DND-41 (cell line): ENCODE results near the gene CMPK1.

Source experiments
- ATAC-seq: fragments of 200-7000 bp; cut with Tn5 transposase; 3 replicates; pipeline ENCODE4 v1.9.1; 2021; ENCODE audit warnings: low read depth; ENCODE audit not compliant: insufficient read depth
- DNase-seq: peaks from one replicate; pipeline ENCODE4 v3.0.0-alpha.2; 2020
- H2AFZ ChIP-seq: 2 replicates; pipeline ENCODE4 v1.6.0; 2012; ENCODE audit warnings: low read depth, low read length
- H3K27ac ChIP-seq: 2 replicates; pipeline ENCODE4 v1.5.1; 2012; ENCODE audit warnings: low read length, inconsistent platforms
- H3K27me3 ChIP-seq: fragments of 200-600 bp; sonication (generic); 2 replicates; pipeline ENCODE4 v1.6.0; 2012; ENCODE audit warnings: low read length, mild to moderate bottlenecking, inconsistent platforms; ENCODE audit not compliant: insufficient read depth, poor library complexity
- H3K36me3 ChIP-seq: 2 replicates; pipeline ENCODE4 v1.5.1; 2012; ENCODE audit warnings: low read length, inconsistent platforms; ENCODE audit not compliant: insufficient read depth
- H3K4me1 ChIP-seq: 2 replicates; pipeline ENCODE4 v1.5.1; 2012; ENCODE audit warnings: mild to moderate bottlenecking, low read length; ENCODE audit not compliant: insufficient read depth
- H3K4me2 ChIP-seq: 2 replicates; pipeline ENCODE4 v1.6.0; 2012; ENCODE audit warnings: mild to moderate bottlenecking, moderate library complexity, low read length, inconsistent platforms; ENCODE audit not compliant: insufficient read depth
- H3K4me3 ChIP-seq, 2 experiments: fragments of 200-600 bp in 1 of 2; shearing (Covaris generic) in 1 of 2; 2 replicates each; pipeline ENCODE4 v1.5.1; 2012 to 2016; ENCODE audit warnings: inconsistent platforms in 2 of 2, low read length in 2 of 2, mild to moderate bottlenecking in 2 of 2, low read depth in 1 of 2, moderate library complexity in 1 of 2
- H3K79me2 ChIP-seq: 2 replicates; pipeline ENCODE4 v1.6.0; 2012; ENCODE audit warnings: low read length, inconsistent platforms; ENCODE audit not compliant: insufficient read depth
- H3K9ac ChIP-seq: 2 replicates; pipeline ENCODE4 v1.6.0; 2012; ENCODE audit warnings: low read depth, mild to moderate bottlenecking, inconsistent platforms, low read length, moderate library complexity
- H3K9me3 ChIP-seq: 2 replicates; pipeline ENCODE4 v1.5.1; 2012; ENCODE audit warnings: low read length, moderate library complexity, mild to moderate bottlenecking, inconsistent platforms; ENCODE audit not compliant: insufficient read depth, severe bottlenecking
- H4K20me1 ChIP-seq: 2 replicates; pipeline ENCODE4 v1.6.0; 2012; ENCODE audit warnings: low read length; ENCODE audit not compliant: insufficient read depth
- EZH2 ChIP-seq: IDR thresholded peaks from 3 replicates; pipeline ENCODE4 v1.6.1; 2012; ENCODE audit warnings: borderline replicate concordance, low read depth, mild to moderate bottlenecking, moderate library complexity, low read length, inconsistent platforms; ENCODE audit not compliant: severe bottlenecking
- TF ChIP-seq, protein P1 (sequence below): IDR thresholded peaks from 2 replicates; pipeline ENCODE4 v1.5.1; 2012; ENCODE audit warnings: borderline replicate concordance, low read length, moderate library complexity, mild to moderate bottlenecking; ENCODE audit not compliant: poor library complexity, severe bottlenecking; ENCODE audit errors: extremely low read depth

Gene CMPK1

DNA sequence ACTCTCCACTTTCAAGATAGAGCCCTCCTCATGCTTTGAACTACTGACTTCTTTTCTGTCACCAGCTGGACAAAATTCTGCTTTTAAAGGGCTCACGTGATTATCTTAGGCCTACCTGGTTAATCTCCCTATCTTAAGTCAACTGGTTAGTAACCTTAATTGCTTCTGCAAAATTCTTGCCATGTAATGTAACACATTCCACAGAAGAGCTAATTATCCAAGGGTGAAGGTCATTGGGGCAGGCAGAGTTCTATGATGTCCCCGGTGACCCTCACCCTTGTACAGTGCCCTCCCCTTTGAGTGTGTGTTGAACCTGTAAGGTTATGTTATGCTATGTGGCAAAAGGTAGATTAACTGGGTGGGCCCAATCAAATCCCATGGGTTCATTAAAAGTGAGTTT, 57.3 kb downstream of the CMPK1 start:
- Histone ChIP-seq H3K4me1 (no peaks in the 10 kb centered on the region), H3K4me3 (no peak overlapping the region), H3K36me3 (no peaks in the 10 kb centered on the region), H3K9ac (no peak overlapping the region), H3K27me3 (no peaks in the 10 kb centered on the region), H3K27ac (no peak overlapping the region), H4K20me1 (peaks cover 4% of the 10 kb centered on the region; the same call in 1 of the 2 replicates), H3K4me2 (no peak overlapping the region), H3K79me2 (no peaks in the 10 kb centered on the region), H3K9me3 (no peaks in the 10 kb centered on the region), H2AFZ (no peak overlapping the region)
- TF ChIP-seq, protein P1, sequence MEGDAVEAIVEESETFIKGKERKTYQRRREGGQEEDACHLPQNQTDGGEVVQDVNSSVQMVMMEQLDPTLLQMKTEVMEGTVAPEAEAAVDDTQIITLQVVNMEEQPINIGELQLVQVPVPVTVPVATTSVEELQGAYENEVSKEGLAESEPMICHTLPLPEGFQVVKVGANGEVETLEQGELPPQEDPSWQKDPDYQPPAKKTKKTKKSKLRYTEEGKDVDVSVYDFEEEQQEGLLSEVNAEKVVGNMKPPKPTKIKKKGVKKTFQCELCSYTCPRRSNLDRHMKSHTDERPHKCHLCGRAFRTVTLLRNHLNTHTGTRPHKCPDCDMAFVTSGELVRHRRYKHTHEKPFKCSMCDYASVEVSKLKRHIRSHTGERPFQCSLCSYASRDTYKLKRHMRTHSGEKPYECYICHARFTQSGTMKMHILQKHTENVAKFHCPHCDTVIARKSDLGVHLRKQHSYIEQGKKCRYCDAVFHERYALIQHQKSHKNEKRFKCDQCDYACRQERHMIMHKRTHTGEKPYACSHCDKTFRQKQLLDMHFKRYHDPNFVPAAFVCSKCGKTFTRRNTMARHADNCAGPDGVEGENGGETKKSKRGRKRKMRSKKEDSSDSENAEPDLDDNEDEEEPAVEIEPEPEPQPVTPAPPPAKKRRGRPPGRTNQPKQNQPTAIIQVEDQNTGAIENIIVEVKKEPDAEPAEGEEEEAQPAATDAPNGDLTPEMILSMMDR = no peak
- no peak for TF ChIP-seq EZH2
- ATAC-seq (no peak), DNase-seq (no peak)

DNA sequence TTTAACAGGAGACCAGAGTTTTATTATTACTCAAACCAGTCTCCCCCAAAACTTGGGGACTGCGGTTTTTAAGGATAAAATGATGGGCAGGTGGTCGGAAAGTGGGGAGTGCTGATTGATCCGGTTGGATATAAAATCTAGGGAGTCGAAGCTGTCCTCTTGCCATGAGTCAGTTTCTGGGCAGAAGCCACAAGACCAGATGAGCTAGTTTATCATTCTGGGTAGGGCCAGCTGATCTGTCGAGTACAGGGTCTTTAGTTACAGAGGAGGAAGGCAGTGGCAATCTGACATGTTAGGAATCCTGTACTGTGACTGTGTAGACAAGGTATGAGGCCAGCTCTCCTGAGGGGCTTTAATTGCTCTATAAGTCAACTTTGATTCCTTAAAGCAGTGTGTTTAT, 59.6 kb downstream of the CMPK1 start:
- Histone ChIP-seq H4K20me1 (peaks cover 4% of the 10 kb centered on the region; the same call in 1 of the 2 replicates), H3K36me3 (no peaks in the 10 kb centered on the region), H3K4me1 (no peaks in the 10 kb centered on the region), H3K4me2 (no peak overlapping the region), H2AFZ (no peak overlapping the region), H3K27me3 (no peaks in the 10 kb centered on the region), H3K4me3 (no peak overlapping the region), H3K9ac (no peak overlapping the region), H3K79me2 (no peaks in the 10 kb centered on the region), H3K9me3 (no peaks in the 10 kb centered on the region), H3K27ac (no peak overlapping the region)
- ATAC-seq = no peak
- TF ChIP-seq, protein P1 = no peak
- TF ChIP-seq EZH2 = no peak
- DNase-seq = no peak

DNA sequence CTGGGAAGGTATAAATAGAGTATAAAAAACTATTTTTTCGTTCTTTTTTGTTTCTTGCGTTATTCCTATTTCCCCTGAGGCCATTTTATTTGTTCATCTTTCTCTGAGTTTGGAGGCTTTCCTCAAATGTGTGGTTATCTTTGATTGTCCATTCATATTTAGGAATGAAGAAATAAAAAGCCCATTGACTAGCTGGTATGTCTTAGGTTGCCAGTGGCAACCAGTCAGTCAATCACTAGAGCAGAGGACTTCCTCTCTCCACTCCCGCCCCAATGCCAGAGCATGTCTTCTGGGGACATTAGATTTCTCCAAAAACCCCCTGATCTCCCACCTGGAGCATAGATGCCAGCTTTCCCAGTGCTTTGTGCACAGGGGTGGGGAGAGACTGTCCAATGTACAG, 61.8 kb downstream of the CMPK1 start:
- Histone ChIP-seq H3K27me3 (no peaks in the 10 kb centered on the region), H3K9ac (no peak overlapping the region), H3K4me2 (no peak overlapping the region), H4K20me1 (no peaks in the 10 kb centered on the region), H2AFZ (no peak overlapping the region), H3K79me2 (no peaks in the 10 kb centered on the region), H3K36me3 (no peaks in the 10 kb centered on the region), H3K9me3 (no peaks in the 10 kb centered on the region), H3K4me3 (no peak overlapping the region), H3K27ac (no peak overlapping the region), H3K4me1 (no peaks in the 10 kb centered on the region)
- no peak for ATAC-seq
- no peak for DNase-seq
- TF ChIP-seq EZH2 = no peak
- TF ChIP-seq, protein P1 = no peak

DNA sequence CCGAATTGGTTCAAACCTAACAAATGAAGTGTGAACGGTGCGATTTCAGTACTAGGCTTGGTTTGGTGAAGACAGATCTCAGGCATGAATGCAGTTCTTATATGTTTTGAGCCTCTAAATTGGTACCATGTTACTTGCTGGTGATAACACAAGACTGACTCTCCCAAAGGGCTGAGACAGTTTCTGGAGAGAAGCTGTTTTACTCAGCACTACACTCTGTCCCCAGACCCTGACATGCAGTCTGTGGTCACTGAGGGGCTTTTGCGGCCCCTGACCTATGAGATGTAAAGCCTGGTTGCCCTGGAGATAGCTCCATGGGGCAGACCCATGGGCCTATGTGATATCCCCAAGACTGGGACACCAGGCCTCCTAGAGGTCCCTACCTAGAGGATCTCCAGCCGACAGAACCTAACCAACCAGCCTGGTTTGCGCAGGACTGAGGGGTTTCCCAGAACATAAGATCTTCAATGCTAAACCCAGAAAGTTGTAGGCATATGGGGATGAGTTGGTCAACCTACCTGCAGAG, 63.1 kb downstream of the CMPK1 start:
- Histone ChIP-seq H3K27ac (no peak overlapping the region), H3K9me3 (no peaks in the 10 kb centered on the region), H3K4me1 (no peaks in the 10 kb centered on the region), H2AFZ (no peak overlapping the region), H3K4me2 (no peak overlapping the region), H4K20me1 (no peaks in the 10 kb centered on the region), H3K79me2 (no peaks in the 10 kb centered on the region), H3K4me3 (no peak overlapping the region), H3K36me3 (no peaks in the 10 kb centered on the region), H3K9ac (no peak overlapping the region), H3K27me3 (no peaks in the 10 kb centered on the region)
- DNase-seq (no peak), ATAC-seq (no peak)
- no peak for TF ChIP-seq EZH2
- TF ChIP-seq, protein P1 = no peak
